NCI-H526 (cell line): ENCODE data around the gene RRP8.

Experiments used
- DNase-seq, 2 experiments: peaks; one replicate each; lab custom pipeline; 2025; lab: John Stamatoyannopoulos, UW

Gene RRP8

GRCh38 chr11:6568191-6568918 lies 35.1 kb downstream of the RRP8 start:
- no peak for DNase-seq

GRCh38 chr11:6567371-6567745 lies 36.1 kb downstream of the RRP8 start:
- DNase-seq, result no peak

- no peak for DNase-seq
Measured at GRCh38 chr11:6566704-6567370, 36.6 kb downstream of the RRP8 start.

- DNase-seq, result no peak
Measured at GRCh38 chr11:6565988-6566703, 37.3 kb downstream of the RRP8 start.

- DNase-seq, result no peak
Measured at GRCh38 chr11:6565325-6565724, 38.1 kb downstream of the RRP8 start.

- no peak for DNase-seq
Measured at GRCh38 chr11:6563667-6564066, 39.7 kb downstream of the RRP8 start.

GRCh38 chr11:6563121-6563619 lies 40.2 kb downstream of the RRP8 start:
- no peak for DNase-seq

- no peak for DNase-seq
Measured at GRCh38 chr11:6561288-6561687, 42.1 kb downstream of the RRP8 start.

- DNase-seq, result no peak
Measured at GRCh38 chr11:6559369-6559768, 44.0 kb downstream of the RRP8 start.

- DNase-seq, result no peak
Measured at GRCh38 chr11:6557761-6558674, 45.4 kb downstream of the RRP8 start.

- DNase-seq, result no peak
Measured at GRCh38 chr11:6557063-6557462, 46.4 kb downstream of the RRP8 start.

- no peak for DNase-seq
Measured at GRCh38 chr11:6556139-6556949, 47.1 kb downstream of the RRP8 start.

- no peak for DNase-seq
Measured at GRCh38 chr11:6554828-6555706, 48.3 kb downstream of the RRP8 start.

GRCh38 chr11:6553634-6554033 lies 49.8 kb downstream of the RRP8 start:
- DNase-seq, result no peak

- DNase-seq, result no peak
Measured at GRCh38 chr11:6548641-6549040, 54.8 kb downstream of the RRP8 start.

- DNase-seq, result no peak
Measured at GRCh38 chr11:6548121-6548520, 55.3 kb downstream of the RRP8 start.

GRCh38 chr11:6547177-6547576 lies 56.2 kb downstream of the RRP8 start:
- DNase-seq, result no peak

- no peak for DNase-seq
Measured at GRCh38 chr11:6546735-6547134, 56.7 kb downstream of the RRP8 start.

- no peak for DNase-seq
Measured at GRCh38 chr11:6545917-6546605, 57.4 kb downstream of the RRP8 start.
